Neural progenitor cell (in vitro differentiated cells): ENCODE measurements around the gene BEST3.

ENCODE experiments used
- CTCF ChIP-seq: fragments of 200-600 bp; sonication (generic); IDR thresholded peaks from 2 replicates; pipeline ENCODE4 v1.5.1; 2017; ENCODE audit warnings: antibody characterized with exemption, mild to moderate bottlenecking
- EZH2 ChIP-seq: fragments of 200-600 bp; sonication (generic); IDR thresholded peaks from 2 replicates; pipeline ENCODE4 v1.6.1; 2017; ENCODE audit warnings: antibody characterized with exemption, mild to moderate bottlenecking, moderate library complexity
- EZH2phosphoT487 ChIP-seq: fragments of 200-600 bp; sonication (generic); IDR thresholded peaks from 2 replicates; pipeline ENCODE4 v1.6.1; 2017; ENCODE audit warnings: antibody characterized with exemption

GRCh38 chr12:69726922-69727321, 27.8 kb upstream of the BEST3 start:
- TF ChIP-seq CTCF, result no peak
- TF ChIP-seq EZH2phosphoT487, result no peak
- no peak for TF ChIP-seq EZH2
